TTC549 (cell line): ENCODE results near the gene PLEKHO2.

Experiments
- FAIRE-seq: peaks from 2 replicates; lab custom pipeline; 2012; peaks lifted over from hg19 to GRCh38; lab: Jason Lieb, UNC

Gene PLEKHO2

DNA sequence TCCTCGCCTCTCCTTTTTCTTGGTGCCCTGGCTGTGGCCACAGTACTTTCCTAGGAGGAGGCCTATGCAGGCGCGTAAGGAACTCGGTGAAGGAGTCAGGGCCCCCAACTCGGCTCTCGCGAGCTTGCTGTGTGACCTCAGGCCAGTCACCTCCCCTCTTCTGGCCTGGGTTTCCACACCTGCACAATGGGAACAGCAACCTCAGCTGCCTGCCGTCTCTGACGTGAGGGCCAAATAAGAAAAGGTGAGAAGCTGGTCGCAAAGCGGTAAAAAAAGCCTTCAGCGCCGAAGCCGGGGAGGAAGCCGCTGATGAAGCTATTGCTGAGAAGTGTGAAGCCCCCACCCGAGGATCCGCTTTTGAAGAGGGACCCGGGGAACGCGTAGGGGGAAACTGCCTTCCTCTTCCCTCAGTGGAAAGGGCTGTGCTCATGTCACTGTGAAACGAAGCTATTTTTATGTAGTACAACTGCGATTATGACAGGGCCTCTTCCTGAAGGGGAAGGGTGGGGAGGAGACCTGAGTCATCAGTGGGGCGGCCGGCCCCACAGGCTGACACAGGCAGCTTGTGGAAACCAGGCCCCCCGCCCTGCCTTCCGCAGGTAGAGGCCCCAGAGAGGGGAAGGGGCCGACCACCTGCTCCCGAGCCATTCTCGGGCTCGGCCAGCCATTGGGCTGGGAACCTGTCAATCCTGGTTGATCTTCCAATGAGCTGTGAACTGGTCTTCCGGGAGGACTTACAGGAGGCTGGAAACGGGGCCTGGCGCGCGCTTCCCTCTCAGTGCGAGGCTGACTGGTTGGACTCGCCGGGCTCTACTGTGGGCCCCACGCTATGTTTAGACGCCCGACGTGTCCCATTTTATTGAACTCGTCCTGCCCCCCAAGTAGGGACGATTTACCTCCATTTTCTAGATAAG is 52.0 kb downstream of the PLEKHO2 start:
- no peak for FAIRE-seq

GRCh38 chr15:64894395-64895056 is 52.8 kb downstream of the PLEKHO2 start:
- no peak for FAIRE-seq

- FAIRE-seq, result no peak
These were observed 53.8 kb downstream of the PLEKHO2 start for GRCh38 chr15:64895285-64896065.

- FAIRE-seq, result no peak
These were observed 54.8 kb downstream of the PLEKHO2 start for GRCh38 chr15:64896371-64897069.

DNA sequence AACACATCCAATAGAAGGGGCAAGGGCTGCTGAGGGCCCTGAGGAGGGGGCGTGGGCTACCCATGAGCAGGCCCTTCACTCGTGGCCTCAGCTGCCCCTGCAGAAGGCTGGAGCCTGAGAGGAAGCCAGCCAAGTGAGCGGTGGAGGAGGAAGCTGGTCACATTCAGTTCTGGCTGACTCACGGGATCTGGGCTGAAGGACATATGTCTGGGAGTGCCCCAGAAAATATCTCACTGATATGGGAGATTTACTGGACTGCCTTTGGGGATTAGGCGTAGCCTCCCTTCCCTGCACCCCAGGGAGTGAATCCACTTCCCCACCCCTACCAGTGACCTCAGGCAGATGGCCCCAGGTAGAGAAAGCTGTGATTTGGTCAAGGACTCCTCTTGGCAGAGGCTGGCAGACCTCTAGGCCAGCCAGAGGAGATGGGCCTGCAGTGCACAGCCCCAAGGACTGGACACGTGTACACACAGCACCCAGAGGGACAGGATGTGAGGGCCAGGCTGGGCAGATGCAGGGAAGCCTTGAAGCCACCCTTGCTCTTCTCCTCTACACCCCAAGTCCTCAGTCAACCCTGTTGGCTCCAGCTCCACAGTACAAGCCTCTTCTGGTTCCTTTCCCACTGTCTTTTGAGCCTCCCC is 55.8 kb downstream of the PLEKHO2 start:
- no peak for FAIRE-seq

GRCh38 chr15:64898406-64898805 is 56.7 kb downstream of the PLEKHO2 start:
- FAIRE-seq, result no peak

- FAIRE-seq, result no peak
These were observed 59.4 kb downstream of the PLEKHO2 start for GRCh38 chr15:64901141-64901540.

DNA sequence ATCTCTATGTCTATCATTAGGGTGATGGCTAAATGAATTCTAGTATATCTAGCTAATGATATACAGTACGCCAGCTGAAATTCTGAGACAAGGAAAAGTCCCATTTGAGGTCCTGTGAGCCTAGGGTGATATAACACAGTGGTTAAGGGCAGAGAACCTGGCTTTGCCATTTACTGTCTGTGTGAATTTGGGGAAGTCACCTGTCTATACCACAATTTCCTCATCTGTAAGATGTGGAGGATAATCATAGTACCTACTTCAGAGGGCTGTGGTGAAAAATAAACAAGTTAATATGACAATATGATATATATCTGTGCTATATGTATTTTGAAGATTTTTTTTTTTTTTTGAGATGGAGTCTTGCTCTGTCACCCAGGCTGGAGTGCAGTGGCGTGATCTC is 60.2 kb downstream of the PLEKHO2 start:
- FAIRE-seq, result no peak

DNA sequence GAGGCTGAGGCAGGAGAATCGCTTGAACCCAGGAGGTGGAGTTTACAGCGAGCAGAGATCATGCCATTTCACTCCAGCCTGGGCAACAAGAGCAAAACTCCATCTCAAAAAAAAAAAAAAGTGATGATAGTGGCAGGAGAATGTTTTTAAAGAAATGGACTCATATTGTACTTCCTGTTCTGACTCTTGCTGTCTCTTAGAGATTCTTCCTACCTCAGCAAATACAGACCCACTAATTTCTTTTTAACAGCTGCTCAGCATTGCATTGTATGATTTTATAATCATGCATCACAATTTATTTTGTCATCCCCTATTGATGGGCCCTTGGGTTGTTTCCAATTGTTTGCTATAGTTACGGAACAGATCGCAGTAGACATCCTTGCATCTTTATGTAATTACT is 61.1 kb downstream of the PLEKHO2 start:
- FAIRE-seq, result no peak

DNA sequence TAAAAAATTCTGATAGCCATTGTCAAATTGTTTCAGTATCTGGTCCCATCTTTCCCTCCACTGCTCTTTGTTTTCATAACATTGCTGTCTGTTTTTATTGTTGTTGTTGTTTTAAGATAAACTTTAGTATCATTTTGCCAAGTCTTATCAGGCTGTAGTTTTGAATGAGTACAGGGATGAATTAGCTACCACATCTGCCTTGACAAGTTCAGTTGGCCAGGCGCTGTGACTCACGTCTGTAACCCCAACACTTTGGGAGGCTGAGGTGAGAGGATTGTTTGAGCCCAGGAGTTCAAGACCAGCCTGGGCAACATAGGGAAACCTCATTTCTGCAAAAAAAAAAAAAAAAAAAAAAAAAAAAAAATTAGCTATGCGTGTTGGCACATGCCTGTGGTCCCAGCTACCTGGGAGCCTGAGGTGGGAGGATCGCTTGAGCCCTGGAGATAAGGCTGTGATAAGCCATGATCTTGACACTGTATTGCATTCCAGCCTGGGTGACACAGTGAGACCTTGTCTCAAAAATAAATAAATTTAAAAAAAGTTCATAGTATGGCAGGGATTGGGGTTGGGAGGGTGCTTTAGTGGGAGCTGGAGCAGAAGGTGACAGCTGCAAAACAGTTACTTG is 61.7 kb downstream of the PLEKHO2 start:
- FAIRE-seq, result no peak

- FAIRE-seq, result no peak
These were observed 62.5 kb downstream of the PLEKHO2 start for GRCh38 chr15:64904189-64904588.

DNA sequence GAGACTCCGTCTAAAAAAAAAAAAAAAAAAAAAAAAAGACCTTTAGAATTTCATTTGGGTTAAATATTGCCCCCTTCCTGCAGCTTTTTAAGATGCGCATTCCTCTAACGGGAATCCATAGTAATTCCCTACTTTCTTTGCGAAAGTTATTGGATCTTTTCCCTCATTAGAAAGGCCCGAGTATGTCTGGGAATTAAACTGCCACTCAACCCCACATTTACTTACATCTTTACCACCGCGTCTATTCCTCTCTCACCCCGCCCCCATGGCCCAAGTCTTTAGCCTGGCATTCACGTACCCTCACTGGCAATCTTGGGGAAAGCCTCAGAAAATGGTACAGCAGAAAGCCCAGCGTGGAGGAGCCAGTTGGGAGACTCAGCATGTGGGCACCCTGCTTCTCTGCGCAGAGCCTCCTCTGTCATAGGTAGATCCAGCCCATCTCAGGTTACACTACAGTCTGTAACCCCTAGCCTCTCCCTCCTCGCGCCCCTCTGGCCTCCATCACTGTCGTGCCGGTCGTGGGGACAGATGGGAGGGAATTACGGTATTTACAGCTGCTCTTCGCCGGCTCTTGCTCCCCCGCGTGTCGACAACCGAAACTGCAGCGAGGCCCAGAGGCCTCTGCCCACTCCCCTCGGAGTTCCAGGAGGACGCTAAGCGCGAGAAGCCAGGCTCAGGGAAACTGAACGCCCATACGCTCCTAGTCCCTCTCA is 63.6 kb downstream of the PLEKHO2 start:
- no peak for FAIRE-seq

DNA sequence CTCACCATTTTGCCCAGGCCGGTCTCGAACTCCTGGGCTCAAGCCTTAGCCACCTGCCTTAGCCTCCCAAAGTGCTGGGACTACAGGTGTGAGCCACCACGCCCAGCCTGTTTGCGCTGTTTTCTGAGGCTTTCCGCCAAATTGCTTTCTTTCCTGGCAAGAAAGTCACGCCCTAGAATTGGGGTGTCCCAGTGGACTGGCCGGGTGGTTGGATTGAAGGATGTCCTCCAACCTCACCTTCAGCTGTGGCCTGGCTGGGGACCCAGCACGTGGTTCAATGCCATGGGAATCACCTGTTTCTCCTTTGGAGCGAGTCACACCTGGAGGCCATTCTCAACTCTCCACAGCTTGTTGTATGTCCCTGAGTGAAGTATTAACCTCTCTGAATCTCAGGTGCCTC is 64.2 kb downstream of the PLEKHO2 start:
- FAIRE-seq, result no peak

GRCh38 chr15:64906402-64906801 is 64.7 kb downstream of the PLEKHO2 start:
- no peak for FAIRE-seq

- FAIRE-seq, result no peak
These were observed 66.3 kb downstream of the PLEKHO2 start for GRCh38 chr15:64907991-64908390.

DNA sequence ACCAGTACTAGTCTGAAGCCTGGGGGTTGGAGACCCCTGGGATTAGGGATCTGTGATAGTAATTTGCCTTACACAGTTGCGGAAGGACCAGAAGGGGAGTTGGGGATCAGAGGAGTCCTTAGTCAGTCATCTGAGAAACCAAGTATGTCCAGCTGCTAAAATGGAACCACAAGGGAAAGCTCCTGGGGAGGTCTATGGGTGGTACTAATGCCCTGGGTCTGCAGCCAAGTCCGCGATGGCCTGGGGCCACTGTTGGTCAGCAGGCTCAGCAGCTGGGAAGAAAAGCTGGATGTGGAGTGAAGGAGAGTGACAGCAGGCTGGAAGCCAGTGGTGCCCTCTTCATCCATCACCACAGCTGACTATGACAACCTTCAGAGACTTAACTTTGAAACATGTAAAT is 67.8 kb downstream of the PLEKHO2 start:
- no peak for FAIRE-seq

GRCh38 chr15:64911311-64912186 is 69.8 kb downstream of the PLEKHO2 start, which contains the start of gene ANKDD1A:
Gene ANKDD1A, plus strand, starts transcription at chr15:64911902. Its CDS starts 29 bp downstream, at chr15:64911931.
- FAIRE-seq, result no peak

- FAIRE-seq, result no peak
These were observed 70.9 kb downstream of the PLEKHO2 start for GRCh38 chr15:64912379-64913325.
